SH-SY5Y (cell line): ENCODE data around the gene DIP2C.

ENCODE experiments used
- GATA2 ChIP-seq: IDR thresholded peaks from 2 replicates; pipeline ENCODE4 v1.6.1; 2011; ENCODE audit warnings: mild to moderate bottlenecking, low read depth, low read length
- GATA3 ChIP-seq: IDR thresholded peaks from 2 replicates; pipeline ENCODE4 v1.6.1; 2011; ENCODE audit warnings: low read depth, mild to moderate bottlenecking, low read length, moderate library complexity

DNA sequence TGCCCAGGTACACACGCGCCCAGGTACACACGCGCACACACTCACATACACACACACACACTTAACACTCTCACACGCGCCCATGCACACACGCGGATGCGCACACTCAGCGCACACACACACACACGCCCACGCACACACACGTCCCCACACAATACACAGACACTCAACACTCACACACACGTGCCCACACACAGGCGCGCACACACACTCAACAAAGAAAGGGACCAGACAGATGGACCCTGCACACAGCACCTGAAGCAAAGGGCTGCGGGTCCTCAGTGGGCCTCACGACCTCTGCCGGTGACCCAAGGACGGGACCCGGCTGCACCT is 296.8 kb downstream of the DIP2C start:
- no peak for TF ChIP-seq GATA2
- no peak for TF ChIP-seq GATA3
